Measurements from ENCODE around the gene SMIM1. TPM values are rescaled to one million over a fixed set of nuclear protein-coding genes. Genes with fewer than 3 reads are reported as not detected.

SMIM1 gene
- total RNA-seq, 1 experiment from 2014 or later, result 5.5 TPM

- no peak overlapping the region for H2AFZ ChIP-seq (ENCODE audit: low read depth, low read length, poor library complexity, severe bottlenecking)
- BruUV-seq (replicated peaks), result no TSS peak
- ChIA-PET CTCF (no interaction called here), POLR2A (interaction anchor here (0.6 kb wide), 1 partner anchor 71 kb away, joined by 3 read pairs; no protein-coding TSS in a partner anchor), RAD21 (ENCODE audit: low non-redundant PET in 1 of 2, low total read pairs in 2 of 2, uncharacterized antibody in 2 of 2, unreplicated experiment in 2 of 2) (no interaction called here)
- peaks cover 12% of the 10 kb centered on the region for H3K27me3 ChIP-seq (ENCODE audit: insufficient read depth, low read length)
- no peaks in the 10 kb centered on the region for H3K4me1 ChIP-seq (ENCODE audit: control insufficient read depth in 1 of 2, insufficient read depth in 2 of 2, low read length in 2 of 2)
- H3K4me2 ChIP-seq (ENCODE audit: low read length), result no peak overlapping the region
- no peak overlapping the region for H3K27ac ChIP-seq (ENCODE audit: low read depth, low read length)
- ATAC-seq (no peak), DNase-seq (ENCODE audit: low read depth, low spot score) (no peak)
- H4K20me1 ChIP-seq (ENCODE audit: insufficient read depth), result no peaks in the 10 kb centered on the region
- H3K9me2 ChIP-seq (ENCODE audit: insufficient read depth), result no peaks in the 10 kb centered on the region
- H3K4me3 ChIP-seq (replicated peaks in 1 of 2; ENCODE audit: low read depth in 1 of 2, low read length in 2 of 2), result no peak overlapping the region
- intact Hi-C loops (cut with micrococcal nuclease), result no loop called here
- TF ChIP-seq SP1 (IDR thresholded peaks at IDR 0.05; ENCODE audit: low read depth) (no peak), EGR1 (IDR thresholded peaks at IDR 0.05; ENCODE audit: low read depth) (no peak), FOSL1 (IDR thresholded peaks at IDR 0.05; ENCODE audit: low read depth) (no peak), CTCF (IDR thresholded peaks at IDR 0.05 in 2 of 3, conservative IDR thresholded peaks at IDR 0.05 in 1 of 3; ENCODE audit: borderline replicate concordance in 1 of 3, insufficient read depth in 1 of 3, low read depth in 2 of 3, low read length in 2 of 3) (no peak), EZH2 (IDR thresholded peaks at IDR 0.05) (no peak), RAD21 (IDR thresholded peaks at IDR 0.05; ENCODE audit: low read depth) (no peak), ZBTB33 (IDR thresholded peaks at IDR 0.05; ENCODE audit: extremely low read depth, insufficient replicate concordance, low read length) (no peak), CEBPB (IDR thresholded peaks at IDR 0.05; ENCODE audit: low read depth) (no peak), MAX (IDR thresholded peaks at IDR 0.05) (no peak), ELF1 (IDR thresholded peaks at IDR 0.05; ENCODE audit: borderline replicate concordance, low read depth) (no peak), EZH2phosphoT487 (IDR thresholded peaks at IDR 0.05; ENCODE audit: borderline replicate concordance) (no peak), SIN3A (IDR thresholded peaks at IDR 0.05; ENCODE audit: low read depth) (no peak), TCF7L2 (IDR thresholded peaks at IDR 0.05; ENCODE audit: borderline replicate concordance, extremely low read depth, insufficient read depth, insufficient read length) (no peak), POLR2A (IDR thresholded peaks at IDR 0.05; ENCODE audit: borderline replicate concordance, extremely low read depth, insufficient read depth, insufficient read length) (no peak), POLR2AphosphoS5 (IDR thresholded peaks at IDR 0.05; ENCODE audit: low read depth, low read length) (no peak), ZFX (IDR thresholded peaks at IDR 0.05) (no peak)
- TF ChIP-seq, protein P1, sequence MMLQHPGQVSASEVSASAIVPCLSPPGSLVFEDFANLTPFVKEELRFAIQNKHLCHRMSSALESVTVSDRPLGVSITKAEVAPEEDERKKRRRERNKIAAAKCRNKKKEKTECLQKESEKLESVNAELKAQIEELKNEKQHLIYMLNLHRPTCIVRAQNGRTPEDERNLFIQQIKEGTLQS (IDR thresholded peaks at IDR 0.05), result no peak
- H3K79me2 ChIP-seq (ENCODE audit: insufficient read depth, low read length), result no peaks in the 10 kb centered on the region
- no peak overlapping the region for H3K9ac ChIP-seq (ENCODE audit: low read length)
- no peaks in the 10 kb centered on the region for H3K36me3 ChIP-seq (ENCODE audit: control insufficient read depth in 1 of 2, insufficient read depth in 2 of 2, low read length in 2 of 2)
- no peaks in the 10 kb centered on the region for H3K9me3 ChIP-seq (ENCODE audit: control insufficient read depth in 1 of 2, insufficient read depth in 1 of 2, low read depth in 1 of 2, low read length in 2 of 2)
Measured at GRCh38 chr1:3753656-3754454, 18.7 kb upstream of the SMIM1 start.
